WTC11 (cell line): ENCODE results near the gene PLTP.

Experiments used
- JUN ChIP-seq: sonication (generic); formaldehyde crosslinking; IDR thresholded peaks from 2 replicates; pipeline ENCODE4 v1.8.0; 2023; ENCODE audit warnings: mild to moderate bottlenecking, missing genetic modification reagents
- MXD4 ChIP-seq: fragments of 250-450 bp; sonication (Bioruptor Pico); IDR thresholded peaks from 2 replicates; pipeline ENCODE4 v1.8.0; 2021; ENCODE audit warnings: mild to moderate bottlenecking, moderate library complexity, borderline replicate concordance
- NFE2L1 ChIP-seq: sonication (generic); formaldehyde crosslinking; IDR thresholded peaks from 2 replicates; pipeline ENCODE4 v1.8.1; 2023; ENCODE audit warnings: missing genetic modification reagents
- NFYB ChIP-seq: sonication (generic); formaldehyde crosslinking; conservative IDR thresholded peaks from 2 replicates; pipeline ENCODE4 v1.8.0; 2022; ENCODE audit warnings: low read depth, missing genetic modification reagents
- TEAD4 ChIP-seq: sonication (generic); formaldehyde crosslinking; IDR thresholded peaks from 2 replicates; pipeline ENCODE4 v1.8.0; 2022; ENCODE audit warnings: mild to moderate bottlenecking, missing genetic modification reagents
- TF ChIP-seq, protein P1 (sequence below): fragments of 200-600 bp; IDR thresholded peaks from 2 replicates; pipeline ENCODE4 v1.8.0; 2022; ENCODE audit warnings: antibody characterized with exemption
- TF ChIP-seq, protein P2 (sequence below): sonication (generic); formaldehyde crosslinking; IDR thresholded peaks from 2 replicates; pipeline ENCODE4 v1.8.0; 2022; ENCODE audit warnings: mild to moderate bottlenecking, missing genetic modification reagents
- TF ChIP-seq, protein P3 (sequence below): sonication (generic); formaldehyde crosslinking; IDR thresholded peaks from 2 replicates; pipeline ENCODE4 v1.8.1; 2022; ENCODE audit warnings: mild to moderate bottlenecking, missing genetic modification reagents, moderate library complexity, borderline replicate concordance
- TF ChIP-seq, protein P4 (sequence below): sonication (generic); formaldehyde crosslinking; IDR thresholded peaks from 2 replicates; pipeline ENCODE4 v1.8.1; 2022; ENCODE audit warnings: low read depth, mild to moderate bottlenecking, moderate library complexity, missing genetic modification reagents, borderline replicate concordance

DNA sequence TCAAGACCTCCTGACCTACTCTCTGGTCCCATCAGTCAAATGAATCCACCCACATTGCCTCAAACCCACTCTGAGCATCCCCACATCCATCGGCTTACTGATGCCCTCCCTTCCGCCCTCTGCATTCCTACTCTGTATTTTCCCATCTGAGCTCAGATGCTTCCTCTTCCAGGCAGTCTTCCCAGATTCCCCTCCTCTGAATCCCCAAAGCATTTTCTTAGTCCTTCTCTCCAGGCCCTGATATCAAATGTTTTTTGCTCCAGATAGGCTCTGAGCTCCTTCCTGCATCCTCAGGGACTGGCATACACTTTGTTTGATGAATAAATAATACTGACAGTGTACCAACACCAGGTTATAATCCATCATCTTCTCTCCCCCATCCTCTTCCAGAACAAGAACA lies 3.9 kb downstream of the PLTP start:
- no peak for TF ChIP-seq MXD4
- no peak for TF ChIP-seq NFYB (CRISPR knock-in tag)
- TF ChIP-seq, protein P1, sequence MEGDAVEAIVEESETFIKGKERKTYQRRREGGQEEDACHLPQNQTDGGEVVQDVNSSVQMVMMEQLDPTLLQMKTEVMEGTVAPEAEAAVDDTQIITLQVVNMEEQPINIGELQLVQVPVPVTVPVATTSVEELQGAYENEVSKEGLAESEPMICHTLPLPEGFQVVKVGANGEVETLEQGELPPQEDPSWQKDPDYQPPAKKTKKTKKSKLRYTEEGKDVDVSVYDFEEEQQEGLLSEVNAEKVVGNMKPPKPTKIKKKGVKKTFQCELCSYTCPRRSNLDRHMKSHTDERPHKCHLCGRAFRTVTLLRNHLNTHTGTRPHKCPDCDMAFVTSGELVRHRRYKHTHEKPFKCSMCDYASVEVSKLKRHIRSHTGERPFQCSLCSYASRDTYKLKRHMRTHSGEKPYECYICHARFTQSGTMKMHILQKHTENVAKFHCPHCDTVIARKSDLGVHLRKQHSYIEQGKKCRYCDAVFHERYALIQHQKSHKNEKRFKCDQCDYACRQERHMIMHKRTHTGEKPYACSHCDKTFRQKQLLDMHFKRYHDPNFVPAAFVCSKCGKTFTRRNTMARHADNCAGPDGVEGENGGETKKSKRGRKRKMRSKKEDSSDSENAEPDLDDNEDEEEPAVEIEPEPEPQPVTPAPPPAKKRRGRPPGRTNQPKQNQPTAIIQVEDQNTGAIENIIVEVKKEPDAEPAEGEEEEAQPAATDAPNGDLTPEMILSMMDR: no peak
- TF ChIP-seq, protein P2, sequence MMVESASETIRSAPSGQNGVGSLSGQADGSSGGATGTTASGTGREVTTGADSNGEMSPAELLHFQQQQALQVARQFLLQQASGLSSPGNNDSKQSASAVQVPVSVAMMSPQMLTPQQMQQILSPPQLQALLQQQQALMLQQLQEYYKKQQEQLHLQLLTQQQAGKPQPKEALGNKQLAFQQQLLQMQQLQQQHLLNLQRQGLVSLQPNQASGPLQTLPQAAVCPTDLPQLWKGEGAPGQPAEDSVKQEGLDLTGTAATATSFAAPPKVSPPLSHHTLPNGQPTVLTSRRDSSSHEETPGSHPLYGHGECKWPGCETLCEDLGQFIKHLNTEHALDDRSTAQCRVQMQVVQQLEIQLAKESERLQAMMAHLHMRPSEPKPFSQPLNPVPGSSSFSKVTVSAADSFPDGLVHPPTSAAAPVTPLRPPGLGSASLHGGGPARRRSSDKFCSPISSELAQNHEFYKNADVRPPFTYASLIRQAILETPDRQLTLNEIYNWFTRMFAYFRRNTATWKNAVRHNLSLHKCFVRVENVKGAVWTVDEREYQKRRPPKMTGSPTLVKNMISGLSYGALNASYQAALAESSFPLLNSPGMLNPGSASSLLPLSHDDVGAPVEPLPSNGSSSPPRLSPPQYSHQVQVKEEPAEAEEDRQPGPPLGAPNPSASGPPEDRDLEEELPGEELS: no peak
- TF ChIP-seq TEAD4 (CRISPR knock-in tag): no peak
- TF ChIP-seq JUN: no peak
- TF ChIP-seq, protein P3, sequence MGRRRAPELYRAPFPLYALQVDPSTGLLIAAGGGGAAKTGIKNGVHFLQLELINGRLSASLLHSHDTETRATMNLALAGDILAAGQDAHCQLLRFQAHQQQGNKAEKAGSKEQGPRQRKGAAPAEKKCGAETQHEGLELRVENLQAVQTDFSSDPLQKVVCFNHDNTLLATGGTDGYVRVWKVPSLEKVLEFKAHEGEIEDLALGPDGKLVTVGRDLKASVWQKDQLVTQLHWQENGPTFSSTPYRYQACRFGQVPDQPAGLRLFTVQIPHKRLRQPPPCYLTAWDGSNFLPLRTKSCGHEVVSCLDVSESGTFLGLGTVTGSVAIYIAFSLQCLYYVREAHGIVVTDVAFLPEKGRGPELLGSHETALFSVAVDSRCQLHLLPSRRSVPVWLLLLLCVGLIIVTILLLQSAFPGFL (CRISPR knock-in tag): no peak
- TF ChIP-seq, protein P4, sequence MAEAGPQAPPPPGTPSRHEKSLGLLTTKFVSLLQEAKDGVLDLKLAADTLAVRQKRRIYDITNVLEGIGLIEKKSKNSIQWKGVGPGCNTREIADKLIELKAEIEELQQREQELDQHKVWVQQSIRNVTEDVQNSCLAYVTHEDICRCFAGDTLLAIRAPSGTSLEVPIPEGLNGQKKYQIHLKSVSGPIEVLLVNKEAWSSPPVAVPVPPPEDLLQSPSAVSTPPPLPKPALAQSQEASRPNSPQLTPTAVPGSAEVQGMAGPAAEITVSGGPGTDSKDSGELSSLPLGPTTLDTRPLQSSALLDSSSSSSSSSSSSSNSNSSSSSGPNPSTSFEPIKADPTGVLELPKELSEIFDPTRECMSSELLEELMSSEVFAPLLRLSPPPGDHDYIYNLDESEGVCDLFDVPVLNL (CRISPR knock-in tag): no peak
- TF ChIP-seq NFE2L1: no peak
